T-helper 9 cell (primary cell): ENCODE results near the gene RSL24D1.

ENCODE experiments used
- DNase-seq: peaks from one replicate; pipeline ENCODE4 v3.0.0-alpha.2; 2020
- total RNA-seq, 2 donors: gene quantifications; one replicate each; lab custom pipeline; 2026; lab: John Stamatoyannopoulos, UW

RSL24D1 gene
- 211 to 243 reads per million in 2 donors for total RNA-seq

- DNase-seq, result peak; percentile 92
Measured at GRCh38 chr15:55196458-55197361, at the start of gene RSL24D1. TSS of gene RSL24D1 (minus strand) at chr15:55196941. CDS start at chr15:55196890, 51 bp downstream.

- no peak for DNase-seq
Measured at GRCh38 chr15:55245059-55245458, 48.3 kb upstream of the RSL24D1 start.

- no peak for DNase-seq
Measured at GRCh38 chr15:55241891-55242290, 45.1 kb upstream of the RSL24D1 start.

DNA sequence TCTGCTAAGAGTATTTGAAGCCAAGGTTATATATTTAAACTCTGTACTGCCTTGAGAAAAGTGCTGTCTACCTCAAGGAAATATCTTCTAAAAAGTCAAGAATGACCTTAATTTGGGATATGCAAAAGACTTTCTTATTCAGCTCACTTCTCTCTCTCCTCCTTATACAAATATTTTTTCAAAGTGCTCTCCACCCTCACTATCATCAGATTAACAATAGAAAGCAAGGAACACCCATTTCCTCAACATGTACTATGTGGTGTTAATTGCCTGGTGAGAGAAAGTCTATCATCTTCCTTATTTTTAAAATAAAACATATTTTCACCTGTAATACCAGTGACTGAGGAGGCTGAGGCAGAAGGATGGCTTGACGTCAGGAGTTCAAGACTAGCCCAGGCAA lies 44.4 kb upstream of the RSL24D1 start:
- no peak for DNase-seq

DNA sequence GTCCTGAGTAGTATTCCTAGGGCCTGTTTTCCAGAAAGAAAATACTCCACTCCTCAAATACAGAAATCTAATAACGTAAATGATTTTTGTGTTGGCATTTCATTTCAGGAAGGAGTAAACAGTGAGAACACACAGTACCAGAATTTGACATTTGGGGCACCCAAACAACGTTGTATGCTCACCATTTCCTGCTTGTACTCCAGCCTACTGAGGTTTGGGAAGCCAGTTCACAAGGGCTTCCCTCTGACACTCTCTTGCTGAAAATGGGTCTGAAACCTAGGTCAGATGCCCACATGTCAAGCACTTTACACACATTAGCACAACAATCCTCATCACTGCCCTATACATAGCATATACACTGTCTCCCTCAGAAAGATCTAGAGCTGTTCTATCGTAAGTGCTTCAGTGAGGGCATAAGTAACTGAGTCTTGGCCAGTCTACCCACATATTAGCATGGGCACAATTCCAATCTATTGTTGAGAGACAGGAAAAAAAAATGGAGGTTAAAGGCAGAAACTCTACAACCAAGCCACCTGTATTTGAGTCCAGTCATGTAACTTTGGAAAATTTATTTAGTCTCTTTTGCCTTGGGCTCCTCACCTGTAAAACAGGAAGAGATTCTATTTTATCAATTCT lies 43.5 kb upstream of the RSL24D1 start:
- no peak for DNase-seq

- no peak for DNase-seq
Measured at GRCh38 chr15:55239440-55240124, 42.8 kb upstream of the RSL24D1 start.

DNA sequence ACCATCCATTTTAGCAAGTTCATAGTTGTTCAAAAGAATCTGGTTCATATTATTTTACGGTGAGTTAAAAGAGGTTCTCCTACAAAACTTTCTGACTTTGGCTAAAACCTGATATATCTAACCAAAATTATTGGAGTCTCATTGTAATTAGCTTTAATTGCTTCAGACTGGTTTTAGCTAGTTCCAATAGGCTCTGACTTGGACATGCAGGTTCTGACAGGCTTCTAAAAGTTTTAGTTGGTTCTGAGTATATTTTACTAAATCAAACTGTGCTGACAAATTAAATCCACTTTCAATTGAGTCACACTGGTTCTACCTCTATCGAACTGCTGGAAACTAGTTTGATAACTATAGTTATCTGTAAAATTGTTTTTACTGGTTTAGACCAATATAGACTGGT lies 42.1 kb upstream of the RSL24D1 start:
- DNase-seq, result no peak

DNA sequence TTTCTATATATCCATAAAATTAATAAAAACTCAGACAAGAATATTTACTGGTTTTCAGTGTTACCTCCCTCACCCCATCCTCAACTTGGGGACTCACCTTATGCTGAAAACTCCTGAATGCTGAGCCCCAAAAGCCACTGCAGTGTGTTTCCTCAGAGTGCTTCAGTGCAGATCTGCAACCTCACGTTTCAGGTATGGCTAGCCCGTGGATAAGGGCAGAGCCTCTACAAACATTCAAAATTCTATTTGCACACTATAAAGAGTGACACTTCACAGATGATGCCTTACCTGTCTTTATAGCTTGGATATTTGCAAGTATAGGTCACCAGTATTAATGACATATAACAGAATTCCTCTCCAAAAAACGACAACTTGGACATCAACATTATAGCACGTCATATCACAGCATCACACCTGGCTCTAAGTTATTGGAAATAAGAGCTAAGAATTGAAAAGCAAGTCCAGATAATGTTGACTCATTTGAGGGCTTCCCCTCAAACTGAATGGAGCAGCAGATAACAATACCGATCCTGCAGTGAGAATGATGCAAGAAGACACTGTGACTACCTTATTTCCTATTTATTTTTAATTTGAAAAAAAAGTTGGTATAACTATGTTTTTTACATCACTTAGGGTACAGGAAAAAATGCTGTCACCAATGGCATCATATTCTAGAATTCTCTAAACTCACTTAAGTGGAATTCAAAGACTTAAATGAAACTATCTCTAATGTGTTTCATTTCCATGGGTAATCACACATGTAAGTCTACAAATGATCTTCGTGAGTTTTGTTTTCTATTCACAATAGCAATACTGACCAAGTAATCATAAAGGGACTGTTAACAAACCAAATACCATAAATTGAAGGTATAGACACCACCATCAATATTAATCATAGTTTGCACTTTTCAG lies 40.7 kb upstream of the RSL24D1 start:
- no peak for DNase-seq

DNA sequence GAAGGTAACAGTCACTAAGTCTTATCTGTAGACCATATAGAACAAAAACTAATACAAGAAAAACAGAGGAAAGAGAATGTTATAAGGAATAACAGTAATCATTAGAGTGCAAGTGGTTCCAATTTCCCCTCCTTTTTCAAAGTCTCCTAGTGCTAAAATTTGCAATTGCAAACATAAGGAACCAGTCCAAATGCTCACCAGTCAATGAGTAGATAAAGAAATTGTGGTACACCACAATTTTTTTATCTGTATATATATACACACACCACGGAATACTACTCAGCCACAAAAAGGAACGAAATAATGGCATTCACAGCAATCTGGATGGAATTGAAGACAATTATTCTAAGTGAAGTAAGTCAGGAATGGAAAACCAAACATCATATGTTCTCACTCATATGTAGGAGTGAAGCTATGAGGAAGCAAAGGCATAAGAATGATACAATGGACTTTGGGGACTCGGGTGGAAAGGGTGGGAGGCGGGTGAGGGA lies 38.9 kb upstream of the RSL24D1 start:
- DNase-seq, result no peak

DNA sequence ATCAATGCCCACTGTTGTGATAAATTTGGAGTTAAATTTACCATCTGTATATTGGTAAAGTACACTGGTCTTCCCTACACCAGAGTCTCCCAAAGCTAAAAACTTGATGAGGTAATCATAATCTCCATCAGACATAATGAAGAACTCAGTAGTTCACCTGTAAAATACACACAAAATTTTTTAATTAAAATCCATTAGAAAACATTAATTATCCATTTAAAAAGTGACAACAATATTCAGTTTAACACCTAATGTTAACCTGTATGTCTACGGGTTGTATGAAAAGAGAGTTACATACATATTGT lies 38.0 kb upstream of the RSL24D1 start:
- DNase-seq, result no peak

GRCh38 chr15:55234104-55234799 lies 37.5 kb upstream of the RSL24D1 start:
- no peak for DNase-seq

DNA sequence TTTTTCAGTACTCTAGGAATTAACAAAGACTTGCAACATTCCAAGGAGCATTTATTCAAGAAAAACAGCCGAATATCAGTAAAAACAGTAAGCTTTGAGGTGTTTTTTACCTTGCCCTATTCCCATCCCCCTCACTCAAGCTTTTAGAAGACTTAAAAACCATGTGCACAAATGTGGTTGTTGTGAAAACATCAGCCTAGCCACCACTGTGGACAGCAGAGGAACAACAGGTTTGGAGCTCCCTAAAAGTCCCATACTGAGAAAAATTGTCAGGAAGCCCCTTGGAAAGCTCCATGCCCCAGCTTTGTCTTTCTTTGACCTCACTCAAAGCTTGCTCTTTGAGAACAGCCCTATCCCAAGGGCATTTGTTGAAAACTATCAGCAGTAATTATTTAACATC lies 34.7 kb upstream of the RSL24D1 start:
- no peak for DNase-seq

- no peak for DNase-seq
Measured at GRCh38 chr15:55230953-55231352, 34.2 kb upstream of the RSL24D1 start.

DNA sequence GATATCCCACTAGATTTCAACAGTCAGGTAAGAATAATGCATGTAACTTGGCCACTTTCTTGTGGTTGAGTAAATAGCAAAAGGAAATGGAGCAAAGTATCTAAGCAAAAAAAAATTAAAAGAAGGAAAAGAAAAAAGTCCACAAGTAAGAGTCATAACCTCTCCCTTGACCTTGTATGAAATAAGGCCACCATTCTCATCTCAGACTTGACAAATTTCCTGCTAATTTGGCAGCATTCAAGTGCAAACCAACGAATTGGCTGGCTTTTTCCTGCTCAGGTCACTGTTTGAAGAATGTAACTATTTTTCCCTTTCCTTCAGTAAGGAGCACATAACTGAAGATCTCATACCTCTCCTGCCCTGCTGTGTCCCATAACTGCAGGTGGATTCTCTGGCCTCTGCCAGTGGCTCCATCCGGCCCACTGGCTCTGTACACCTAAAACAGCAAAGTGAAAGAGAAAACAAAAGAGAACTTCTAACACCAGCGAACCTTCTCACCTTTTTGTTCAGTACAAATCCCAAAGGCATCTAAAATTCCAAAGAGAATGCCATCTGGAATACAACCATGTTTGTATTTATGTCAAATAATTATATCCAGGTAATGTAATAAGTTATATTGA lies 33.4 kb upstream of the RSL24D1 start:
- DNase-seq, result no peak

DNA sequence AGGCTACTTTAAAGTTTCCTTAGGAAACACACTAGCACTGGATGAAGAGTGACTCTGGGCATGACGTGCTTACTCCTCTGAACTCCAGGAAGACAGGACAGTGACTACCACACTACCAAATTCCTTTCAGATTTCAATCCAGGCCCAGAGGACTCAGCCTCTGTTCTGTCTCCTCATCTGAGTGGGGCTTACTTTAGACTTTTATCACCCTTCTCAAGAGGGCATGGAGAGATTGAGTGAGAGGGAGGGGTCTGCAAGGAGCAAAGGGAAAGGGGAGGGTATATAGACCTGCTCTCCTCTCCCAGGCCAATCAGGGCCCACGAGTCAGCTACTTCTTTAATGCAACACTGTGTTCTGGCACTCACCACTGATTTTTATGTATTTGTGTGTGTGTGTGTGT lies 29.4 kb upstream of the RSL24D1 start:
- DNase-seq, result no peak

DNA sequence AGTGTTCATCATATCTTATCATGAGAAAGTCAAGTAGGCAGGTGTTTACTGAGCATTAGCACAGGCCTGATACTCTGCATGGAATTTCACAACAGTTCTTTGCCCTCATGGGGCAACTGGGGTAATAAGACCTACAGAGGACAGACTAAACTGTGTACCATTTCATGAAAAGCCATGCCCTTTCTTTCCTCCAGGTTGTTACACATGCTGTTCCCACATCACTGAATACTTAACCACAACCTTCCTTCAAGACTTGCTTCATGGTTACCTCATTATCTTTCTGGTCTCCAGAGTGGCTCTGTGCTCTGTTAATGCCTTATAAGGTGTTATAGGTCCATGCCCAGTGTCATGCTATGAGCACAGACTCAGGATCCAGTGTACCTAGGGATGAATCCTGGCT lies 28.2 kb upstream of the RSL24D1 start:
- DNase-seq, result no peak

- DNase-seq, result no peak
Measured at GRCh38 chr15:55222588-55222987, 25.8 kb upstream of the RSL24D1 start.

DNA sequence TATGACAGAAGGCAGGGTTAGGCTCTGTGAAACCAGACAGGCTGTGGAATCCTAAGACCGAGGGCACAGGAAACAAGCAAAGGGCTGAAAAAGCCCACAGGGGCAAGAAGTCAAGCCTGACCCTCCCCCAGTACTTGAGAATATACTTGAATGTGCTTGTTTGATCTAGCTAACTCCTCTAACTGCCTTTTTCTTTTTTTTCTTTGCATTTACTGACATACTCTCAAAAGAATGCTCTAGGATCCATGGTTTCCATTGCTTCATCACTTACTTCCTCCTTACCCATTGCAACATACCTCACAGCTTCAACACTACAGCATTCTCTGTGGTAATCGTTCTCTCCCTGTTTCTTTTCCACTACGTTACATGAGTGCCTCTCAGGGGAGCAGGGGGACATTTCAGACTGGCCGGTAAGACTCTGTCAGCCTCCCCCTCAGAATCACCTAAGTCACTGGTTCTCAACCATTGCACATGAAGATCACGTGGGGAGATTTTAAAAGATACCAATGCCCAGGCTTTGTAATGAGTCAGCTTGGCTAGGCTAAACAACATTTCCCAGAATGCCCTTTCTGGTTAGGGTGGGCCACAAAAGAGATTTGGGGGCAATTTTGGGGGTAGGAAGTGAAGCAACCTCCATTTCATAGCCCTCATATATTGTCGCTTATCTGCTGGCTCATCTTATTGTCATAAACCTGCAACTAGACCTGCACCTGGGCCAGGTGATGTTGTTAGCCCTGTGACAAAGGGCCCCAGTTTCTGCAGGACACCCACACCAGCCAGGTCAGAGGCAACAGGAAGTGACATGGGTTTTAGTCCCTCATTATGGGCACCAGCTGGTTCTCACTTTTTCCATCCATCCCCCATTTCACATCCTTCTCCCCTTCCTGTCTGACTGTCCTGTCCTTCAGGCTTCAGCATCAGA lies 24.6 kb upstream of the RSL24D1 start:
- no peak for DNase-seq

- DNase-seq, result no peak
Measured at GRCh38 chr15:55220606-55221005, 23.9 kb upstream of the RSL24D1 start.

DNA sequence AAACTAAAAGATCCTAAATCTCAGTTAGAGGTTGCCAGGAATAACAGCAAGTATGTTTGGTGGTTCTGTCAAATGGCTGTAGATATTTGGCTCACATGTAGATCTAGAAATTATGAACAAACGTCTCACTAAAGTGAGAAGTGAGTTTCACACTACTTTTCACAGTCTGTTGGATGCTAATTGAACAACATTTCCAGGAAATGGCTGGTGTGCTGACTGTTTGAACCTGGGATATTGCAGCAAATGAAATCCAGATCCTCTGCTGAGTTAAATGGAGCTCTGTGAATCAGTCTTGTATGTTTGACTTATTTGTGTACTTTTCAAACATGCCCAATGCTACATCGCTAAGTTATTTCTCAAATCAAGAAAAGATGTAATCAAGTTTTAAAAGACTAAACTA lies 21.3 kb upstream of the RSL24D1 start:
- no peak for DNase-seq
